ENCODE results near the gene NTSR1. TPM values are rescaled to one million over a fixed set of nuclear protein-coding genes. Genes with fewer than 3 reads are reported as not detected.

Gene NTSR1
- total and polyA plus RNA-seq, 2 of the 8 experiments (the other 6 are each of a cell fraction or from before 2014, with no cell fraction given): 0.53 to 0.89 TPM

GRCh38 chr20:62738025-62738881 is 29.6 kb downstream of the NTSR1 start (continued):
- no peak for TF ChIP-seq CHD7 (IDR thresholded peaks at IDR 0.05; ENCODE audit: insufficient replicate concordance, low read length)
